B cell (primary cell): ENCODE results near the gene CIBAR2. TPM values are rescaled to one million over a fixed set of nuclear protein-coding genes. Genes with fewer than 3 reads are reported as not detected.

Source experiments
- ATAC-seq: fragments of 200-7000 bp; cut with Tn5 transposase; one replicate; pipeline ENCODE4 v1.10.0; 2021; ENCODE audit warnings: low read depth, mild to moderate bottlenecking, moderate number of reproducible peaks, moderate library complexity
- CTCF ChIA-PET: fragments of 350-600 bp; sonication (Branson Sonifier 250); formaldehyde crosslinking; loops from one replicate; lab custom pipeline; 2021; ENCODE audit warnings: antibody characterized with exemption, inconsistent platforms; lab: Charles Lee
- POLR2A ChIA-PET: fragments of 350-600 bp; sonication (Branson Sonifier 250); formaldehyde crosslinking; loops from one replicate; lab custom pipeline; 2021; ENCODE audit warnings: antibody characterized with exemption; lab: Charles Lee
- DNase-seq: peaks from one replicate; pipeline ENCODE4 v3.0.0; 2013
- H2AFZ ChIP-seq: 2 replicates; pipeline ENCODE4 v1.6.1; 2012; ENCODE audit warnings: mild to moderate bottlenecking, low read depth, low read length; ENCODE audit not compliant: insufficient read depth, poor library complexity, severe bottlenecking
- H3K27ac ChIP-seq, 2 donors: 1 replicate in 1 of 2; 2 replicates in 1 of 2; pipeline ENCODE4 v1.5.1; 2012 to 2013; ENCODE audit warnings: low read length in 2 of 2, mild to moderate bottlenecking in 2 of 2, moderate library complexity in 1 of 2
- H3K27me3 ChIP-seq, 4 experiments: fragments of 200-600 bp in 1 of 4; sonication (generic) in 1 of 4; replicated peaks in 1 of 4; 1 replicate in 2 of 4; 2 replicates in 2 of 4; pipeline versions ENCODE4 v1.6.1 to v1.7.0; 2013 to 2016; ENCODE audit warnings: low read length in 3 of 4, mild to moderate bottlenecking in 2 of 4, mixed read lengths in 1 of 4, moderate library complexity in 1 of 4; ENCODE audit not compliant: insufficient read depth in 4 of 4, control insufficient read depth in 3 of 4; ENCODE audit errors: control extremely low read depth in 1 of 4
- H3K36me3 ChIP-seq, 2 experiments: replicated peaks in 1 of 2; 1 replicate in 1 of 2; 2 replicates in 1 of 2; pipeline versions ENCODE4 v1.6.1 to v1.7.1; 2013; ENCODE audit warnings: low read length in 1 of 2; ENCODE audit not compliant: insufficient read depth in 2 of 2, control insufficient read depth in 1 of 2; ENCODE audit errors: control extremely low read depth in 1 of 2, extremely low read depth in 1 of 2
- H3K4me1 ChIP-seq, 2 donors: fragments of 200-600 bp in 1 of 2; sonication (generic) in 1 of 2; 1 replicate in 1 of 2; 2 replicates in 1 of 2; pipeline versions ENCODE4 v1.5.1 to v1.6.1; 2013 to 2017; ENCODE audit warnings: low read length in 2 of 2; ENCODE audit not compliant: control insufficient read depth in 2 of 2, insufficient read depth in 2 of 2
- H3K4me2 ChIP-seq: replicated peaks from 2 replicates; pipeline ENCODE3; 2012; ENCODE audit warnings: mild to moderate bottlenecking, low read depth, low read length; ENCODE audit not compliant: poor library complexity, severe bottlenecking
- H3K4me3 ChIP-seq, 5 experiments: fragments of 200-600 bp in 1 of 5; sonication (generic) in 1 of 5; 1 replicate in 3 of 5; 2 replicates in 2 of 5; pipeline versions ENCODE4 v1.5.1 to v1.7.0; 2011 to 2016; ENCODE audit warnings: low read length in 4 of 5, mild to moderate bottlenecking in 4 of 5, low read depth in 2 of 5, control low read depth in 1 of 5, moderate library complexity in 1 of 5; ENCODE audit not compliant: insufficient read depth in 1 of 5; ENCODE audit errors: control extremely low read depth in 1 of 5, extremely low read depth in 1 of 5
- H3K79me2 ChIP-seq: fragments of 200-600 bp; sonication (generic); one replicate; pipeline ENCODE4 v1.6.0; 2016; ENCODE audit warnings: low read length; ENCODE audit not compliant: control insufficient read depth, insufficient read depth
- H3K9ac ChIP-seq: fragments of 200-600 bp; sonication (generic); 2 replicates; pipeline ENCODE4 v1.6.1; 2017; ENCODE audit warnings: mild to moderate bottlenecking, low read length, moderate library complexity
- H3K9me3 ChIP-seq, 3 donors: one replicate each; pipeline versions ENCODE4 v1.6.1 to v1.7.1; 2013; ENCODE audit warnings: low read length in 2 of 3; ENCODE audit not compliant: control insufficient read depth in 2 of 3, insufficient read depth in 1 of 3; ENCODE audit errors: control extremely low read depth in 1 of 3
- H4K20me1 ChIP-seq: 2 replicates; pipeline ENCODE4 v1.6.0; 2012; ENCODE audit warnings: mild to moderate bottlenecking, low read length; ENCODE audit not compliant: insufficient read depth, control insufficient read depth, poor library complexity, severe bottlenecking
- H3K27ac Mint-ChIP-seq: one replicate; pipeline ENCODE4 v1.8.0; 2021; ENCODE audit warnings: mixed read lengths
- H3K27me3 Mint-ChIP-seq: one replicate; pipeline ENCODE4 v1.8.0; 2021; ENCODE audit warnings: mixed read lengths
- H3K4me1 Mint-ChIP-seq: one replicate; pipeline ENCODE4 v1.8.0; 2021; ENCODE audit warnings: mixed read lengths
- H3K4me3 Mint-ChIP-seq: one replicate; pipeline ENCODE4 v1.8.0; 2021; ENCODE audit warnings: mixed read lengths
- H3K9me3 Mint-ChIP-seq: one replicate; pipeline ENCODE4 v1.8.0; 2022; ENCODE audit warnings: mixed read lengths; ENCODE audit not compliant: insufficient read depth
- EZH2 ChIP-seq: IDR thresholded peaks from 2 replicates; pipeline ENCODE4 v1.6.1; 2012; ENCODE audit warnings: borderline replicate concordance, low read depth, mild to moderate bottlenecking, moderate library complexity, low read length; ENCODE audit not compliant: insufficient read depth, poor library complexity, severe bottlenecking
- WGBS: methylation state at CpG from one replicate; pipeline ENCODE4 v1.1.5; 2013; ENCODE audit warnings: missing lambda C conversion rate; ENCODE audit not compliant: insufficient coverage; 5-methylcytosine and 5-hydroxymethylcytosine counted together
- intact Hi-C: fragments of 100-400 bp; cut with micrococcal nuclease; formaldehyde crosslinking; loops from one replicate; pipeline ENCODE4 v1.10.0; 2022
- polyA plus RNA-seq: library from polyadenylated mRNA; depleted of rRNA; stranded (reverse); fragments of >200 nt; gene quantifications from 2 replicates; pipeline ENCODE4 v1.2.3, GENCODE V29; 2012
- total RNA-seq, 2 donors: library from RNA; stranded (reverse); fragments of 120-200 nt in 1 of 2; gene quantifications; 1 replicate in 1 of 2; 2 replicates in 1 of 2; pipeline versions ENCODE4 v1.2.3 to v1.2.4, GENCODE V29; 2013 to 2022
- TF ChIP-seq, protein P1 (sequence below): fragments of 200-600 bp; IDR thresholded peaks from one replicate; pipeline ENCODE4 v1.8.0; 2022; ENCODE audit warnings: antibody characterized with exemption, mild to moderate bottlenecking

CIBAR2 gene
- total and polyA plus RNA-seq, 2 donors (not counting 1 experiment from before 2014, with no cell fraction given) = not detected

DNA sequence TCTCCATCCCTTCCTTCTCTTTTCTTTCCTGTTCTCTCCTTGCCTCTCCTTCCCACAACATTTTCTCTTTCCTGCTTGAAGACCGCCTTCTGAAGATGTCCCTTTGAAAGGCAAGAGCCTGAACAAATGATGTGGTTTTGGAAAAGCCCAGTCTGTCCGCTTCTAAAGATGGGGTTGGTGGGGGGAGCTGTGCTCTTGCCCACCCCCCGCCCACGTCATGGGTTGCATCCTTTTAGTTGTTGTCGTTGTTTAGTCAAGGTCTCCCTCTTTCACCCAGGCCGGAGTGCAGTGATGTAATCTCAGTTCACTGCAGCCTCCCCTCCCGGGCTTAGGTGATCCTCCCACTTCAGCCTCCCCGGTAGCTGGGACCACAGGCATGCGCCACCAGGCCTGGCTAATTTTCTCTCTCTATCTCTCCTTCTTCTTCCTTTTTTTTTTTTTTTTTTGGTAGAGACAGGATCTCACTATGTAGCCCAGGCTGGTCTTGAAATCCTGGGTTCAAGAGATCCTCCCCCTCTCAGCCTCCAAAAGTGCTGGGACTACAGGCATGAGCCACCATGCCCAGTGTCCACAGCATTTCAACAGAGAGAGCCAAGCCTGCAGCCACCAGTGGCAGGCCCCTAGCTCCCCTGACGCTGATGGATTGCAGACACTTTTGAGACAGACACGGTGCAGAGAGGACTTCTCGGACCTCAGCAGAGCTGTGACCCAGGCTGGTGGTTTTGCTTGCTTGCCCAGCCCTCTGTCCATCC lies 26.0 kb upstream of the CIBAR2 start:
- H3K27me3 Mint-ChIP-seq = peaks cover 33% of the 10 kb centered on the region
- ChIA-PET POLR2A (no interaction called here), CTCF (no interaction called here)

More for the DNA sequence above, 26.0 kb upstream of the CIBAR2 start:
- Mint-ChIP-seq H3K4me1 (peaks cover 11% of the 10 kb centered on the region), H3K4me3 (no peak overlapping the region), H3K27ac (no peak overlapping the region), H3K9me3 (no peaks in the 10 kb centered on the region)
- H3K36me3 ChIP-seq = no peaks in the 10 kb centered on the region
- intact Hi-C loops = no loop called here
- H3K27ac ChIP-seq = no peak overlapping the region
- no peak overlapping the region for H3K4me2 ChIP-seq
- TF ChIP-seq EZH2 = no peak
- TF ChIP-seq, protein P1, sequence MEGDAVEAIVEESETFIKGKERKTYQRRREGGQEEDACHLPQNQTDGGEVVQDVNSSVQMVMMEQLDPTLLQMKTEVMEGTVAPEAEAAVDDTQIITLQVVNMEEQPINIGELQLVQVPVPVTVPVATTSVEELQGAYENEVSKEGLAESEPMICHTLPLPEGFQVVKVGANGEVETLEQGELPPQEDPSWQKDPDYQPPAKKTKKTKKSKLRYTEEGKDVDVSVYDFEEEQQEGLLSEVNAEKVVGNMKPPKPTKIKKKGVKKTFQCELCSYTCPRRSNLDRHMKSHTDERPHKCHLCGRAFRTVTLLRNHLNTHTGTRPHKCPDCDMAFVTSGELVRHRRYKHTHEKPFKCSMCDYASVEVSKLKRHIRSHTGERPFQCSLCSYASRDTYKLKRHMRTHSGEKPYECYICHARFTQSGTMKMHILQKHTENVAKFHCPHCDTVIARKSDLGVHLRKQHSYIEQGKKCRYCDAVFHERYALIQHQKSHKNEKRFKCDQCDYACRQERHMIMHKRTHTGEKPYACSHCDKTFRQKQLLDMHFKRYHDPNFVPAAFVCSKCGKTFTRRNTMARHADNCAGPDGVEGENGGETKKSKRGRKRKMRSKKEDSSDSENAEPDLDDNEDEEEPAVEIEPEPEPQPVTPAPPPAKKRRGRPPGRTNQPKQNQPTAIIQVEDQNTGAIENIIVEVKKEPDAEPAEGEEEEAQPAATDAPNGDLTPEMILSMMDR = no peak
- no peak overlapping the region for H3K9ac ChIP-seq
- no peak for DNase-seq
- no peak for ATAC-seq
- no peak overlapping the region for H3K4me3 ChIP-seq
- H4K20me1 ChIP-seq = no peaks in the 10 kb centered on the region
- no peak overlapping the region for H2AFZ ChIP-seq
- H3K9me3 ChIP-seq = peaks cover 0 to 11% (median 0%) of the 10 kb centered on the region in 3 donors
- no peaks in the 10 kb centered on the region for H3K79me2 ChIP-seq
- 87% methylated on average over 6 of the region's 12 CpGs for WGBS
- H3K4me1 ChIP-seq = peaks cover 9 to 26% of the 10 kb centered on the region in 2 donors
- H3K27me3 ChIP-seq = peaks cover 0 to 21% (median 7%) of the 10 kb centered on the region in 4 experiments
